ENCODE results near the gene COG8.

The COG8 gene

DNA sequence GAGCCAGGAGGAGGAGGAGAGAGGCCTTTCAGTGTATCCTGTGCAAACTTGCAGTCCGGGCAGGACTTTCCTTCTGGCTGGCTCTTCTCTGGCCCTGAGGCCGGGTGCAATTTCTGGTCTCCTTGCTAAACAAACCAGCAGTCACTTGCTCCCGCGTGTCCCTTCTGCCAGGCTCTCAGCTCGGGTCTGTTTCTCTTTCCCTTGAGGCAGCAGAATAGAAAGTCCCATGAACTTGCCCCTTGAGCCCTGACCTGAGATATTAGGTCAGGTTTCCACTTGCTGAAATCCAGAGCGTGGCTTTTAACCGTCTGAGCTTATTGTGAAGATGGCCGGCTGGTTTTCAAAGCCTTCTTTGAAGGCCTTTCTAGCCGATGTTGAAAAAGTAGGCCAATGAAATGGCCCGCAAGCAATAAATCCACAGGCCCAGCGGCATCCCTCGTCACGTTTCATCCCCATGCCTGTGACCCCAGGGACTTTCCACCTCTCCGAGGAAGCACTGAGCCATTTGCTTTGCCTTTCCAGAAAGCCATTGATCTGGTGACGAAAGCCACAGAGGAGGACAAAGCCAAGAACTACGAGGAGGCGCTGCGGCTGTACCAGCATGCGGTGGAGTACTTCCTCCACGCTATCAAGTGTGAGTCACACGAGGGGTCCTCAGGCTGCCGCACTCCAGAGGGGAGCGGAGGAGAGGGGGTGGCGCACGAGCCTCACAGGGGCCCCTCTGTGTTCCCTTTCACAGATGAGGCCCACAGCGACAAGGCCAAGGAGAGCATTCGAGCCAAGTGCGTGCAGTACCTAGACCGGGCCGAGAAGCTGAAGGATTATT, 23.7 kb downstream of the COG8 start:
- Histone ChIP-seq H3K9me3 (ENCODE audit: control insufficient read depth, low read depth, low read length) (no peaks in the 10 kb centered on the region), H3K4me1 (ENCODE audit: control insufficient read depth, low read depth, low read length) (peaks cover 3% of the 10 kb centered on the region), H3K27ac (ENCODE audit: low read length) (no peak overlapping the region), H3K9ac (ENCODE audit: low read length) (no peak overlapping the region), H3K36me3 (ENCODE audit: control insufficient read depth, low read depth, low read length) (peaks cover 39% of the 10 kb centered on the region), H3K27me3 (ENCODE audit: control insufficient read depth, insufficient read depth, low read length) (no peaks in the 10 kb centered on the region), H3K4me3 (ENCODE audit: low read length) (no peak overlapping the region)

DNA sequence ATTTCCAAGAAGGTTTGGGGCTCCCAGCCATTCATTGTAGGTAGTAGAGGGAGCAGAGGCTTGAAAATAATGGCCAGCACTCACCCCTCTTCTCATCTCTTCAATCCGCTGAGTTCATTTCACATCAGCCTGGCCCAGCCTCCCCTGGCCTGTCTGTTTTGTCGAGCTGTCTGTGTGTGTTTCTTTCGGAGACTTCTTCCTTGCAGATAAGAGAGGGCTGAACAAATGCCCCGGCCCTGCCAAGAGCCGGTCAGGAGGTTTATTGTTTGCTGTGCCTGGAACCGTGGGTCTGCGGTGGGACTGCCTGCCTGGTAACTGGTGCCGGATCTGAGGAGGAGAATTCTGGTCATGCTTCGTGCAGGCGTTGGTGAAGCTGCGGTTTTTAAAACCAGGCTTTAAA, 24.8 kb downstream of the COG8 start:
- peaks cover 28% of the 10 kb centered on the region for H3K36me3 ChIP-seq (ENCODE audit: control insufficient read depth, low read depth, low read length)
- H3K9ac ChIP-seq (ENCODE audit: low read length) = no peak overlapping the region
- H3K27ac ChIP-seq (ENCODE audit: low read length) = no peak overlapping the region

DNA sequence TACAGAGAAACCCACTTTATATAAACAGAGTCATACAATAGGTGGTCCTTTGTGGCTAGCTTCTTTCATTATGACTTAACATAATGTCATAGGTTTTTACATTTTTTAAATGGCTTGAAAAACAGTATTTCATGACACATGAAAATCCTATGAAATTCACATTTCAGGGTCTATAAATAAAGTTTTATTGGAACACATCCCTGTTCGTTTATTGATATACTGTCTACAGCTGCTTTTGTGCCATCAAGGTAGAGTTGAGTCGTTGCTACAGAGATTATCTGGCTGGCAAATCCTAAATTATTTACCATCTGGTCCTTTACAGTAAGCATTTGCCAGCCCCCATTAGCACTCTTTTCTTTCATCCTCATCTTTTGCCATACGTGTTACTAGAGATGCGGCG, 25.9 kb downstream of the COG8 start:
- no peak overlapping the region for H3K4me3 ChIP-seq (ENCODE audit: low read length)
- H3K27ac ChIP-seq (ENCODE audit: low read length) = no peak overlapping the region
- H3K36me3 ChIP-seq (ENCODE audit: control insufficient read depth, low read depth, low read length) = peaks cover 17% of the 10 kb centered on the region
- H3K27me3 ChIP-seq (ENCODE audit: control insufficient read depth, insufficient read depth, low read length) = no peaks in the 10 kb centered on the region
- H3K4me1 ChIP-seq (ENCODE audit: control insufficient read depth, low read depth, low read length) = peaks cover 3% of the 10 kb centered on the region
- no peak overlapping the region for H3K9ac ChIP-seq (ENCODE audit: low read length)
- H3K9me3 ChIP-seq (ENCODE audit: control insufficient read depth, low read depth, low read length) = no peaks in the 10 kb centered on the region

More for the DNA sequence above, 24.8 kb downstream of the COG8 start:
- Histone ChIP-seq H3K4me1 (ENCODE audit: control insufficient read depth, low read depth, low read length) (peaks cover 3% of the 10 kb centered on the region), H3K4me3 (ENCODE audit: low read length) (no peak overlapping the region), H3K27me3 (ENCODE audit: control insufficient read depth, insufficient read depth, low read length) (no peaks in the 10 kb centered on the region), H3K9me3 (ENCODE audit: control insufficient read depth, low read depth, low read length) (no peaks in the 10 kb centered on the region)

DNA sequence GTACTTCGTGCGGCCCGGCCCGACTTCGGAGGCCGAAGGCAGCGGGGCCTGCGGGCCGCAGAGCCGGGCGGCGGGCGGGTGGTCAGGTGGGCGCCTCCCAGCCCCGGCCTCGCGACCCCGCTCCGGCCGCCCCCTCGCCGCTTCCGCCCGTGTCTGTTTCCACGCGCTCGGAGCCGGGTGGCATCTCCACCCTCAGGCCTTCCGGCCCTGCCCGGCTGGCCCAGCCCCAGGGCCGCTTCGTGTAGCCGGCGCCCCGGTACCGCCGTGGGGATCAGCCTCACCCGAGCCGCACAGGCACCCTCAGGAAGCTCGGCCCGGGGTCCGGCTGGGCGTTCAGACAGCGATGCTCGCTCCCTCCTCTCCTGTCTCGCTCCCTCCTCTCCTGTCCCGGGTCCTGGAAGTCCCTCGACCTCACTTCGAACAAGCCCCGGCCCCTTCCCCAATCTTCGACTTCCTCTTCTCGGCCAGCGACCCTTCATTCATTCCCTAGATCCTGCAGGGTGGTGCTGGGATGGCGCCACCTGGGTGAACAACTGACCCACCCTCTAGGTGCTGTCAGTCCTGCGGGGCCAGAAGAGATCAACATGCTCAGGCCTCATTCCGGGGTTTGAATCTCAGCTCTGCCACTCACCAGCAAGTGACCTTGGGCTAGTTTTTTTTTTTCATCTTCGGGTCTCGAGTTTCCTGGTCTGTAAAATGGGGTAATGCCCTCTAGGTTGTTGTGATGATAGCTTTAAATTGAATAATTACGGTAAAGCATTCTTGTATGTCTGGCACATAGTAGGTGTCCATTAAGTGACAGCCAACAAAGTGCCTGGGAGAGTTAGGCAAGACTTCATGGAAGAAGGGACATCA, 27.6 kb downstream of the COG8 start:
- peak overlapping the region; percentile 89 for H3K4me3 ChIP-seq (ENCODE audit: low read length)
- peak overlapping the region; percentile 65 for H3K9ac ChIP-seq (ENCODE audit: low read length)
- peaks cover 3% of the 10 kb centered on the region for H3K4me1 ChIP-seq (ENCODE audit: control insufficient read depth, low read depth, low read length)
- no peaks in the 10 kb centered on the region for H3K9me3 ChIP-seq (ENCODE audit: control insufficient read depth, low read depth, low read length)
- H3K27me3 ChIP-seq (ENCODE audit: control insufficient read depth, insufficient read depth, low read length) = no peaks in the 10 kb centered on the region
- no peak overlapping the region for H3K27ac ChIP-seq (ENCODE audit: low read length)
- H3K36me3 ChIP-seq (ENCODE audit: control insufficient read depth, low read depth, low read length) = peaks cover 12% of the 10 kb centered on the region

DNA sequence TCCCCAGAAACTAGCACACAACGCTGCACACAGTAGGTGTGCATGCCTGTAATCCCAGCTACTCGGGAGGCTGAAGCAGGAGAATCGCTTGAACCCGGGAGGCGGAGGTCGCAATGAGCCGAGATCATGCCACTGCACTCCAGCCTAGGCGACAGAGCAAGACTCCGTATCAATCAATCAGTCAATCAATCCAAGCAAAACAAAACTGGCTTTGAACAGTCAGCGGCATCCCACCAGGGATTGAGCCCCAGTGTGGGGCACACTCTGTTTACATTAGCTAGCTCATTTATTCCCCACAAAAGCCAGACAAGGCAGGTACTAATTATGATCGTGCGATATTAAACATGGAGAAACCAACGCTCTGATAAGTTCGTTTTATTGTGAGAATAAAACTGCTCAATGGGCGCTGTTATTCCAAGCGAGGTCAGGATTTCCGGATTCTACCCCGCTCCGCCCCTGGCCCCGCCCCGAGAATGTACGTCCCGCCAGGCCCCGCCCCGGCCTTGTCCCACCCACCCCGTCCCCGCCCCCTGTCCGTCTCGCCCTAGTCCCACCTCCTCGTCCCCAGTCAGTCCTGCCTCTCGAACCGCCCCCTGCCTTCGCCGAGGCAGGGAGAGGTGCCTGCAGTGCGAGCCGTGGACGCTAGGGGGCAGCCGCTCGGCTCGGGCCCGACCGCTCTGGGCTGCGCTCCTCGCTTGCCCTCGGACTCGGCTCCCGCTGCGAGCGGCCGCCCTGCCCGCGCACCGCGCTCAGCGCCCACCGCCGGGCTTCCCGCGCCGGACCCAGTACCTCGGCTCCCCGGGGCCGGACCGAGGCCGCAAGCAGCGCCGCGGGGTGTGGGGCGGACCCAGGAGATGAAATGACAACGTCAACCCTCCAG, 28.5 kb downstream of the COG8 start, which contains the start of gene VPS4A:
TSS of gene VPS4A (plus strand) at position 698 of the 880 bp plus-strand sequence. CDS start at position 860, 162 bp downstream.
- Histone ChIP-seq H3K4me3 (ENCODE audit: low read length) (peak within 1 kb of the TSS; percentile 89), H3K9ac (ENCODE audit: low read length) (peak within 1 kb of the TSS; percentile 65), H3K4me1 (ENCODE audit: control insufficient read depth, low read depth, low read length) (peaks cover 3% of the 10 kb centered on the region), H3K9me3 (ENCODE audit: control insufficient read depth, low read depth, low read length) (no peaks in the 10 kb centered on the region), H3K27ac (ENCODE audit: low read length) (no peak within 1 kb of the TSS), H3K27me3 (ENCODE audit: control insufficient read depth, insufficient read depth, low read length) (no peaks in the 10 kb centered on the region), H3K36me3 (ENCODE audit: control insufficient read depth, low read depth, low read length) (peaks cover 5% of the 10 kb centered on the region)

DNA sequence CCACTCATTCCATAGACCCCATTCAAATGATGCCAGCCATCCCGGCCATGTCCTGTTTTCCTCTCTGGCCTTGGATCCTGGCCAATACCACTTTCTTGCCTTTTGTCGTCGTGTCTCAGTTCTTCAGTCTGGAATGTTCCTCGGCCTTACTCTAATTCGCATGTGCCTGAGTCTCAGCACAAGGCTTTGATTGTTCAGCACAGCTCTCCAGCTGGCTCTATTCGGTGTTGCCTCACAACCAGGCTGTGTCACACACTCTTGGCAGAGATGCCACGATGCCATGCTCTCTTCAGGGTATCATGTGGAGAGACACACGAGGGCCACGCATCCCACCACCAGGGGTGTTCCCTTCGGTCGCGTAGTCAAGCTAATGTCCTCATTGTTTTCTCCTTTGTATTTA, 30.0 kb downstream of the COG8 start:
- H3K9ac ChIP-seq (ENCODE audit: low read length) = no peak overlapping the region
- no peak overlapping the region for H3K4me3 ChIP-seq (ENCODE audit: low read length)
- H3K36me3 ChIP-seq (ENCODE audit: control insufficient read depth, low read depth, low read length) = peaks cover 5% of the 10 kb centered on the region
- no peak overlapping the region for H3K27ac ChIP-seq (ENCODE audit: low read length)
- peaks cover 3% of the 10 kb centered on the region for H3K4me1 ChIP-seq (ENCODE audit: control insufficient read depth, low read depth, low read length)
- H3K9me3 ChIP-seq (ENCODE audit: control insufficient read depth, low read depth, low read length) = no peaks in the 10 kb centered on the region
- H3K27me3 ChIP-seq (ENCODE audit: control insufficient read depth, insufficient read depth, low read length) = no peaks in the 10 kb centered on the region

DNA sequence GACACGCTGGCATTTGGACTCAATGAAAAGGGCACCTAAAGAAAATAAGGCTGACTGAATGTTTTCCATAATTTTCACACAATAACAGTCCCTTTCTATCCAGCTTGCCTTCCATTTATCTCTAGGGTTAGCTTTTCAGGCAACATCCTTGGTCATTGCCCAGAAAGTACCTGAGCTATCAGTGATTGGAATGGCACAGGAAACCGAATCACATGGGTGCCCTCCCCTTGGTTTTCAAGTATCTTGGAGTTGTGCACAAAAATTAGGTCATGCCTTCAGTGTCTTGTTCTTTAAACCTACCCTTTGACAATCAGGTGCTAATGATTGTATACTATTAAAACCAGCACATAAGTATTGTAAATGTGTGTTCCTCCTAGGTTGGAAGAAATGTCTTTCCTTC, 31.5 kb downstream of the COG8 start:
- H3K9ac ChIP-seq (ENCODE audit: low read length) = no peak overlapping the region
- no peaks in the 10 kb centered on the region for H3K27me3 ChIP-seq (ENCODE audit: control insufficient read depth, insufficient read depth, low read length)
- H3K4me3 ChIP-seq (ENCODE audit: low read length) = no peak overlapping the region
- no peaks in the 10 kb centered on the region for H3K9me3 ChIP-seq (ENCODE audit: control insufficient read depth, low read depth, low read length)
- H3K4me1 ChIP-seq (ENCODE audit: control insufficient read depth, low read depth, low read length) = peaks cover 3% of the 10 kb centered on the region
- H3K36me3 ChIP-seq (ENCODE audit: control insufficient read depth, low read depth, low read length) = peaks cover 4% of the 10 kb centered on the region
- no peak overlapping the region for H3K27ac ChIP-seq (ENCODE audit: low read length)

DNA sequence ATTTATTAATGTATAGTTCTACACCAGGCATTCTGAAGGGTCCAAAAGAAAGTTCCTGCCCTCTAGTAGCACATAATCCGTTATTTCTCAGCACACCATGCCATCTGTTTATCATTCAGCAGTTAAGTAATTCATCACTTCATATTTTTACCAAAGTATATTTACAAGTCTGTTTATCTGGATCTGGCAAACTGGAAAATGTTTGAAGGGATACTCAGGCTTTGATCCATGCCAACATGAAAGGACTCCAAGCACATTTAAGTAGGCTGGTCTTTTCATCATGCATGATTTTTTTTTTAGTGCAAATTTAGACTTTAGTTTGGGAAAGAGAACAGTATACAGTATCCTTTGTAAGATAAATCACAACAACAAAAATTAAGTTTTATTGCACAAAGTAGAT, 32.3 kb downstream of the COG8 start:
- peaks cover 4% of the 10 kb centered on the region for H3K36me3 ChIP-seq (ENCODE audit: control insufficient read depth, low read depth, low read length)

DNA sequence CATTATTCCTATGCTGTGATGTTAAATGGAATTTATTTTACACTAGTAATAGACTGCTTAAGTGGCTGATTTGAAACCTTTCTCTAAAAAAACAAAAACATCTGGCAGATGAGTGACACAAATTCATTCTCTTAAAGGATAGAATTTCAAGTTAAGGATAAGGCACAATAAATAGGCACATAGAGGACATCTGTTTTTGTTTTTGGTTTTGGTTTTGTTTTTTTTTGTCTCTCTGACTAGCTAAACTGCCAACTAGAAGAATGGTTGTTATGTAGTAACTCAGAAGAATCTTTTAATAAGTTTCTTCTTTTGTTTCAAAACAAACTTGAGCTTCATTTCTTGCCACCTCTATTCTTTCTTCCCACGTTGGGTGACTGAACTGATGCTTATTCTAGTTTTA, 33.3 kb downstream of the COG8 start:
- peaks cover 8% of the 10 kb centered on the region for H3K36me3 ChIP-seq (ENCODE audit: control insufficient read depth, low read depth, low read length)
- no peak overlapping the region for H3K9ac ChIP-seq (ENCODE audit: low read length)
- no peaks in the 10 kb centered on the region for H3K4me1 ChIP-seq (ENCODE audit: control insufficient read depth, low read depth, low read length)
- H3K4me3 ChIP-seq (ENCODE audit: low read length) = no peak overlapping the region
- no peaks in the 10 kb centered on the region for H3K9me3 ChIP-seq (ENCODE audit: control insufficient read depth, low read depth, low read length)
- no peaks in the 10 kb centered on the region for H3K27me3 ChIP-seq (ENCODE audit: control insufficient read depth, insufficient read depth, low read length)
- no peak overlapping the region for H3K27ac ChIP-seq (ENCODE audit: low read length)

More for the DNA sequence above, 32.3 kb downstream of the COG8 start:
- peaks cover under 1% of the 10 kb centered on the region for H3K4me1 ChIP-seq (ENCODE audit: control insufficient read depth, low read depth, low read length)
- H3K9ac ChIP-seq (ENCODE audit: low read length) = no peak overlapping the region
- H3K9me3 ChIP-seq (ENCODE audit: control insufficient read depth, low read depth, low read length) = no peaks in the 10 kb centered on the region
- no peaks in the 10 kb centered on the region for H3K27me3 ChIP-seq (ENCODE audit: control insufficient read depth, insufficient read depth, low read length)
- no peak overlapping the region for H3K4me3 ChIP-seq (ENCODE audit: low read length)
- H3K27ac ChIP-seq (ENCODE audit: low read length) = no peak overlapping the region

DNA sequence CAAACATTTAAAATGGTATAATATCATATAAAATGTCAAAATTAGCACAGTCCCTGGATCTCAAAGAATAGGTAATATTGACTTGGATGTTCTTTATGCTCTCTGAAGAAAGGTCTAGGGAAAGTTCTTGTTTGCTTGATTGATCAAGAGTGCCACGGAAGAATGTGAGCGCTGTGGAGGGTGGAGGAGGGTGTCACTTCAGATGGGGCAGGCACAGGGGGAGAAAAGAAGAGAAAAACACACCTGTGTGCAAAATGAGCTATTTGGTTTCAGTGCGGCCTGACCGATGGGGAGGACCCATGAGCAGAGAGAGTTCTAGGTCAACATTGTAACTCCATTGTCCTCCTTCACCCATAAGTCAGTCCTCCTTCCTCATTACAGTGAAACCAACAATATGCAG, 37.1 kb downstream of the COG8 start:
- no peaks in the 10 kb centered on the region for H3K4me1 ChIP-seq (ENCODE audit: control insufficient read depth, low read depth, low read length)
- no peaks in the 10 kb centered on the region for H3K27me3 ChIP-seq (ENCODE audit: control insufficient read depth, insufficient read depth, low read length)
- no peak overlapping the region for H3K27ac ChIP-seq (ENCODE audit: low read length)
- no peak overlapping the region for H3K4me3 ChIP-seq (ENCODE audit: low read length)
- H3K36me3 ChIP-seq (ENCODE audit: control insufficient read depth, low read depth, low read length) = peaks cover 12% of the 10 kb centered on the region
- no peak overlapping the region for H3K9ac ChIP-seq (ENCODE audit: low read length)
- no peaks in the 10 kb centered on the region for H3K9me3 ChIP-seq (ENCODE audit: control insufficient read depth, low read depth, low read length)

DNA sequence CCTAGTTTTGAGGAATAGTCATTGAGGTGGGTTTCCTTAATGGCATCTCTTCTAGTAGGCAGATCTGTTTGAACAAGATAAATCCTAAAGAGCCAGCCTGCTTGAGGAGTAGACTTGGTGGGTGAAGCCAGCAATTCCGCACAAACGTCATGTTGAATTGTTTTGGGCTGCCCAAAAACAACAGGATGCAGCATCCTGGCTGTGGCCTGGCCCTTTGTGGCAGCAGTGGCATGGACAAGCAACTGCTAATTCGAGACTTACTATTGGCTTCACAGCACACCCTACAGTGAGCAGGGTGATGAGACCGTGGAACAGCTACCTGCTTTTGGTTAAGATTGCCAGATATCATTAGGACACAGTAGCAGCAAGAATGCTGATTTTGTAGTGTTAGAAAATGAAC, 37.5 kb downstream of the COG8 start:
- Histone ChIP-seq H3K9ac (ENCODE audit: low read length) (no peak overlapping the region), H3K27me3 (ENCODE audit: control insufficient read depth, insufficient read depth, low read length) (no peaks in the 10 kb centered on the region), H3K36me3 (ENCODE audit: control insufficient read depth, low read depth, low read length) (peaks cover 12% of the 10 kb centered on the region), H3K4me3 (ENCODE audit: low read length) (no peak overlapping the region), H3K27ac (ENCODE audit: low read length) (no peak overlapping the region), H3K4me1 (ENCODE audit: control insufficient read depth, low read depth, low read length) (no peaks in the 10 kb centered on the region), H3K9me3 (ENCODE audit: control insufficient read depth, low read depth, low read length) (no peaks in the 10 kb centered on the region)
